COLO829 (cell line): Measurements from ENCODE around the gene MAD1L1.

ENCODE experiments used
- DNase-seq: peaks from one replicate; pipeline ENCODE4 v3.0.0; 2012; ENCODE audit warnings: low spot score

Gene MAD1L1

DNA sequence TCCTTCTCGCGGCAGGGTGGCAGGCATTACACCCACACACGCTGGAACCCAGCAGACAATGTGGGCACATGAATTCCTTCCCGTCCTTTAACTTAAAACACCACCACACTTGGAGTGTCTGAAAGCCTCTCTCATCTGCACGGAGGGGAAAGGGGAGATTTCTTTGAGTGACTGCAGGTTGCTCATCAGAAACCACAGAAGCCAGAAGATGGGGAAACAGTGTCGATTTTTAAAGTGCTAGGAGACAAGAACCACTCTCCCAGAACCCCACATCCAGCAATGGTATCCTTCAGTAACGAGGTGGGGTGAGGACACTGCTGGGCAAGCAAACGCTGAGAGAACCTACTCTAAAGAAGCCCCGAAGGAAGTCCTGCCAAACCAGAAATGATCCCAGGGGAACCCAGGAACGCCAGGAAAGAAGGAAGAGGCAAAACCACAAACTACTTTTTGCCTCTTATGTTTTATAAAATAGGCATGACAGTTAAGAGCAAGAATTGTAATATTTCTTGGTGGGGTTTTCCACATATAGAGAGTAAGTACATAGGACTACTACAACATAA lies 308.4 kb downstream of the MAD1L1 start:
- DNase-seq = no peak

DNA sequence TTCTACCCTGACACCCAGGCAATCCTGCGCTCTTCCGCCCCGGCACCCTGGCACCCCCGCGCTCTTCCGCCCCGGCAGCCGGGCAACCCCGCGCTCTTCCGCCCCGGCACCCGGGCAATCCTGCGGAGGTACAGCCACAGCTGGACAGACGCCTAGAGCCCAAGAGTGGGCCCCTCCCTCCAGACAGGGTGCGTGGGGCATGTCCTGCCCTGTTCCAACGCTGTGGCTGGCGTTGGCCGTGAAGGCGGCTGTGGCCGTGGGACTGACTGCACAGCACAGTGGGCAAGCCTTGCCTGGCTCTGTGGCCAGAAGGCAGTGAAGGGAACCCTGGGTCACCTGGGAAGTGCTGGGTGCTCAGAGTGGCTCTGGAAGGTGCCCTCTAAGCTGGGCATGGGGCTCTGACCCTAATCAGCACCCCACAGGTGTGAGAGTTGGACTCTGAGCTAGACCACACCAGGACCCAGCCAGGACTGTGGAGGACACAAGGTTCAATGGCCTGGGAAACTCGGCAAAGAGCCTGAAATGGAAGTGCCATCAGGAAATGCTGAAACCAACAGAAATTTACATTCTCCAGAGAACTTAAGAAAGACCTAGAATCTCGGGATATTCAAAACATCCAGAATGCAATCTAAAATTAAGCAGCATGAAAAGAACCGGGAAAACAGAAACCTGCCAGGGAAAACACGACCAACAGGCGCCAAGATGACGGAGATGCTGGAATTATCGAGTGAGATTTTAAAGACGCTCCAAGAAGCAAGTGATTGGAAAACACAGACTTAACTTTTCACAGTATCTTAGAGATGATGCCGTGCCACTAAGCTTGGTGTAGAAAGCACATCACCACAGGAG lies 309.1 kb downstream of the MAD1L1 start:
- DNase-seq = no peak

DNA sequence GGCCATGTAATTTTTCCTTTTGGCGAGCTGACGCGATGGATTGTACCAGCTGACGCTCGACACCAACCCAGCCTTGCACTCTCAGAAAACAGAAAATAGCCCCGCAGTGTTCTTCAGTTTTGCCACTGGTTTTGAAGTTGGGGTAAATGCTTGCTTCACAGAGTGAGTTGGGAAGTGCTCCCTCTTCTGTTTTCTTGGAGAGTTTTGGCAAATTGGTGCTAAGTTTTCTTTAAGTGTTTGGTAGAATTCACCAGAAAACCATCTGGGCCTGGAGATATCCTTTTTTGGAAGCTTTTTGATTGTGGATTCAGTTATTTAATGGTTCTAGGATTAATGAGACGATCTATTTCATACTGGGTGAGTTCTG lies 309.9 kb downstream of the MAD1L1 start:
- DNase-seq = no peak

DNA sequence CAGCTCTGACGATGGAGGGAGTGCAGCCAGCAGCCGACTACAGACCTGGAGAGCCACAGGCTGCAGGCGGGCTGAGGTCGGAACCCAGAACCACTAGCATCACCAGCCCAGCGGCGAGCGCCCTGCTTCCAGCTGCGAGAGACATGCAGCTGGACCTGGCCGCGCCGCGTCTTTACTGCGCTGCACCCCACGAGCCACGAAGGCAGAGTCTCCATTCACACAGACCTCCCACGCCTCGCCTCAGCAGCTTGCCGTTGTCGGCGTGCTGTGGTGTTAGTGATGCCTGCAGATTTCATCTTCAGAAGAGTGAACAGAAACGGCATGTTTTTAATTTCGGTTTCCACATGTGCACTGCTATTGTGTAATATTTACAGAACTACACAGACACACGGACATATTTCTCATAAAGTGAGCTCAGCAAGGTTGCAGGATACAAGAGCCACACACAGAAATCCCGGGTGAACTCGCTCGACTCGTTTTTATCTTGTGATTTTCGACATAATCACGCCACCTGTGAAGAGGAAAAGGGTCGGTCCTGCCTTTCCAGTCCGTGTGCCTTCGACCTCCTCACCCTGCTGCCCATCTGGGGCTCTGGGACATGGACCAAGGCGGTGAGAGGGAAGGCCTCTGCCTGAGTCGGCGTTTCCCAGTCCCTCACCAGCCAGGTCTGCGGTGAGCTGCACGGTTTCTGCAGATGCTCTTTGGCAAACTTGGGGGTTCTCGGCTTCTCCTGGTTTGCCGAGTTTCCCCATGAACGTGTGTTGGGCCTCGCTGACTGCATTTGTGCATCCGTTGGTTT lies 310.5 kb downstream of the MAD1L1 start:
- DNase-seq = no peak

DNA sequence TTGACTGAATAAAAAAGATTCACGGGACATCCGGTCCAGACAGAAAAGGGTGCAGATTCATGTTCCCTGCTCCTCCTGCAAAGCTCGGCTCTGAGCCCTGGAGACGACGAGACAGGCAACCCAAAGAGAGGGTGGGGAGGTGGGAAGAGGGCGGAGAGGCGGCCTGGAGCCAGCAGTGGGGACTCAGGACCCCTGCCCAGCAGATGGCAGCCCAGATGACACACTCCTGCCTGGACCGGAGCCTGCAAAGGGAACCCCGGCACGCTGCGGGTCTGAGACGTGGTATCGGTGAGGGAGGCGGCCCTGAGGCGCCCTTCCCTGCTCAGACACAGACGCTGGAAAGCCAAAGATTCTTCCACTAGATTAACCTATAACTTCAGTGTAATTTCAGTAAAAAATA lies 311.9 kb downstream of the MAD1L1 start:
- no peak for DNase-seq

DNA sequence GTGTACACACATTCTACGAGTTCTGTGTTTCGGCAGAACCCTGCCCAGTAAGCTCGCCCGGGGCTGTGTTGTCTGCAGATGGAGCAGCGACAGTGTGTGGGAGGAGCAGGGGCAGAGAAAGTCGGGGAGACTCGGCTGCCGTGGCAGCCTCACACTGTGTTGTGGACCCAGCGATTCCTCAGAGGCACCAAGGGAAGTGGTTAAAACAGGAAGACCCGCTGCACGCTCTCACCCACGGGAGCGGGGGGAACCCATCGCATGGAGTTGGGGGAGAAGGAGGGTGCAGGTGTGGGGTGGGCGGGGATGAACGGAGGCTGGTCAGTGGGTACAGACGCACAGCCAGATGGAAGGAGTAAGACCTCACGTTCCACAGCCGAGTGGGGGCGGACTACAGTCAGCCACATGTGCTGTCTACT lies 312.5 kb downstream of the MAD1L1 start:
- no peak for DNase-seq

DNA sequence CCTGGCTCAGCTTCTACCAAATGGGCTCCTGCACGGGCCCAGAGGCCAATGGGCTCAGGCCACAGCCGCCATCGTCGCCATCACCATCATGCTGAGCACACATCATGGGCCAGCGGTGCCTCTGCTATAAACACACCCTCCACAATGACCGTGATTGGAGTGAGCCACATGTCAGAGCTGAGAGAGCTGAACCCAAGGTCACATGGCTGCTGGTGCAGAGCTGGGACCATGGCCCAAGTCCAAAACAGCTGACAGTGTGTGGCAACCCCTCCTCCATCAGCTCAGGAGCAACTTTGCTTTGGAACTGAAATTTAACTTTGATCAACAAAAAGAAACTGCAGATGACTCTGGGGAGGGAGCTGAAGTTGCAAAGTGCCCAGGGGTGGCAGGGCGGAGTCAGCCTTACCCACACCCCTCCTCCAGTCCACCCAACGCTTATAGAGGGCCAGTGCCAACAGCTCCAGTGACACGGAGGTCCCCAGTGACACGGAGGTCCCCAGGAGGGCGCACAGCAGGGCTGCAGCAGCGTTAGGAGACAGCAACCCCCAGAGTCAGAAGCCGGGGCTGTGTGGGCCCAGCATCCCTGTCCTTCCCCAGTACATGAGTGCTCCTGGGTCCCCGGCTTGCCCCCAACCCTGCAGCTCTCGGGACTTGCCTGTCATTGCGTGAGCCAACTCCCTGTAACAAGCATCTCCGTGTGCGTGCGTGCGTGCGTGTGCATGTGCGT lies 313.0 kb downstream of the MAD1L1 start:
- no peak for DNase-seq

DNA sequence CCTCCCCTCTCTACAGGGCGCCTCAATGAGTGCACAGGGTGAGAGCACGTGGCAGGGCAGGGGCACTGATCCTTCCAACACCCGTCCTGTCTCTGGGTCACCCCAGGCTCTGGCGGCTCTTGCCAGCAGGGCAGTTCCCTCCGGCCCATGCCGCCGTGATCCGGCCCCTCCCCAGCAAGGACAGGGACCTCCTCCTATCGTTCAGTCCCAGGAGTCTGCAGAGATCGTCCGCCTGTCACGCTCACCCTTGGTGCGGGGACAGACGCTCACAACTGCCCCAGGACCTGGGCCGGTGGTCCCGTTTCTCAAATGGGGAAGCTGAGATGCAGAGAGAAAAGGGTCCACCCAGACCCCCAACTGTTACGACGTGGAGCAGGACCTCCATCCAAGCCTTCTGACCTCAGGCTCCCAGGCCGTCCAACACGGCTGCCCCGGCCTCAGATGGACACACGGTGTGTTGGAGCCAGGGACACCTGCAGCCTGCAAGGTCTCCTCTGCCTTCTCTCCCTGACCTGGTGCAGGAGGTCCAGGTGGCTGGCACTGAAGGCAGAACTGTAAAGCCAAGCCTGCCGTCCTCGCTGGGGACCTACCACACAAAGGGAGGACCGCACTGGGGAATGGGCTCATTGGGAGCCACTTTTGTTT lies 313.7 kb downstream of the MAD1L1 start:
- no peak for DNase-seq

DNA sequence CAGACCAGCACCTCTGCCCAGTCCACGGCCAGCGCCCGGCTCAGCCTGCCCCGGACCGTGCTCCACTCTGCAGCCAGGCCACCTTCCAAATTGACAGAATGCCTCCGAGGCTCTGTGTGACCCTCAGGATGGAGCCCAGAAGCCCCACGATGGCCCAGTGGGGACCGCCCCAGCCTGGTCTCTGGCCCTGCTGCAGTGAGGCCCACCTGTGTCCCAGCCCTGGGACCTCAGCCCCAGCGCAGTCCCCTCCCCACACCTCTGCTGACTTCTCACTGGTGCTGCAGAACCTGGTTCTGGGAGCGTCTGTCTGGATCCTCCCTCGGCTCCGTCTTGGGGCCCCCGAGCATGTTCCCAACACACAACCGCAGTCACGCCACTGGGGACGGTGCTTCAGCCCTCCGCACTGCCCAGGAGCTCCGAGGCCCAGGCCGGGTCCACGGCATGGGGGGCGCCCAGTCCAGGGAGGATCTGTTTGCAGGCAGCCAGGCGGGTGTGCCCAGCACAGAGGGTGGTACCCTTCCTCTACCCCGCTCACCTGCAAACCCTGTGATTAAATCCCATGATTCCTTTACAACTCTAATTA lies 314.6 kb downstream of the MAD1L1 start:
- DNase-seq = no peak

DNA sequence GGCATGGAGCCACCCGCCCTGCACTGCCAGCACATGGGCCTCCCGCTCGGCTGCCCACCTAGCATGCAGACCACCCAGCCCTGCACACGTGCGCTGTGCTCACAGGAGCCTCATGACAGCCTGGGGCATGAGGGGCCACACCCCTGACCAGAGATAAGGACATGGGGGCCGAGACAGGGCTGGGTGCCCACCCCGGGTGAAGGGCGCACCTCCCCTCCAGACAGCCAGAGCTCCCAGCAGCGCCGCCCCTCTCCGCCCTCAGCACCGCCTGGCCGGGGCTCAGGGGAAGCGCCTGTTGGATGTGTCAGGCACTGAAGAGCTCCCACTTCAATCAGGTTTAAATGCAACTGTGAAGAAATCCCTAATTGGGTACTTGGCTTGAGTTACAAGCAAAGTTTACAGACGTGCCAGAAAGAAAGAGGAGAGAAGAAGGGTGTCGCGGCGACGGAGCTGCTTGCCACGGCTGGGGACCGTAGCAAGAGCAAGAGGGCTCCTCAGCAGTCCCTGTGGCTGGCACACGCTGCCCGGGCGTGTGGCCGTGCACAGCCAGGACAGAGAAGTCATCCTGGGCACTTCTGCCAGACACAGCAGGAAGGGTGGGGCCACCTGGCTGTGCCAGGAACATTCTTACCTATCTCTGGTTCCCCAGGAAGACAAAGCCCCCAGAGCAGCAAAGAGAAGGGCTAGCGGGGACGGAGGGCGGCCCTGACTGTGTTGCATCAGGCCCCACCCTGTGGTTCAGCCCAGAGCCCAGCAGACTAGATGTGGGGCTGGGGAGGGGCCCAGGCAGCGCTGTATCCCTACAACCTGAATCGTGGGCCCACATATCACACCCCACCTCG lies 315.3 kb downstream of the MAD1L1 start:
- DNase-seq = no peak

DNA sequence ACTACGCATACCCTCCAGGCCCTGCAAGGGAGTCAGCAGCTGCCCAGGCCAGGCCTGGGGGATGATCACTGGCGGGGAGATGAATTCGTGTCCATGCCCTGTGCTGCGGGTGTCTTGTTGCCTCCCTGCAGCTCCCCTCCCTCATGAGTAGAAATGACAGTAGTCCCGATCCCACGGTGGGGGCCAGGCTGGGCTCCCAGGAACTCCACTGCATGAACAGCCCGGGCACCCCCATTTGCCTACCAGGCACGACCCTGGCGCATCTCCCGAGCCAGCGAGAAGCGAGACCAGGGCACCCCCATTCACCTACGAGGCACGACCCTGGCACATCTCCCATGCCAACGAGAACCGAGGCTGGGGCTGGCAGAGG lies 316.2 kb downstream of the MAD1L1 start:
- DNase-seq = no peak

DNA sequence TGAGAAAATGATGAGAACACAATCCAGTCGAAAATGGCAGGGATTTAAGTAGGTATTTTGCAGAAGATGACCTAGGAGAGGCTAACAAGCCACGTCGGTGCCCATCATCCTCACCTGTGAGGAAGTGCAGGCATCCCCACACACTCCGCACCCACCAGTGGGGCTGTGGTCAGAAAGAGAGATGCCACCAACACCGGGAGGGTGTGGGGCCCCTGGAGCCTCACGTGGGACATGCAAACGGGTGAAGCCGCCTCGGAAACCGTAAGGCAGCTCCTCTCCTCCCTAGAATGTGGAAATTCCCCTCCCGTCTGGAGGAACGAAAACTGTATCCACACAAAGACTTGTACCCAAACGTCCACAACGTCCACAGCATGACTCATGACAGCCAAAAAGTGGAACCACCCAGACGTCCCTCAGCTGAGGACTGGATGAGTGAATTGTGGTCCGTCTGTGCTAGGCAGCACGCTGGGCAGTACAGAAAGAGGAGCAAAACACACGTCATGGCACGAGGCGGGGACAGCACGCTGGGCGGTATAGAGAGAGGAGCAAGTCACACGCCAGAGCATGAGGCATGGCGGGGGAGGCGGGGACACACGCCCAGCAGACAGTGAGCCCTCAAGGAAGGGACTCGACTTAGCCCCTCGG lies 316.7 kb downstream of the MAD1L1 start:
- no peak for DNase-seq

DNA sequence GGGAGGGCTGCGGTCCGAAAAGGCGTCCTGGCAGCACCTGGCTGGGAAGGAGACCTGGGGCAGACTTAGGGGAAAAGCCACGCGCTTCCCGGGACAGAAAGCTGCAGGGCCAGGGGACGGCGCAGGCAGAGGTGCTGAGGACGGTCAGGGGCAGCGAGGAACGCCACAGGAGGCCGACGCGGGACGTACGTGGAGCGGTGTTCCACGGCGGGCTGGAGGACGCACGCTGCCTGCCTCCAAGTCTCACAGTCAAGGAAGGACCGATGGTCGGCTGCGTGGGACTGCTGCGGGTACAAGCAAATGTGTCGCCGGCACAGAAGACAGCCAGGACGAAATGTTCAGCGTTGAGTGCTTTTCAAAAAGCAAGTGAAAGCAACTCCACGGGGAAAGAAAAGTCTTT lies 317.4 kb downstream of the MAD1L1 start:
- no peak for DNase-seq

DNA sequence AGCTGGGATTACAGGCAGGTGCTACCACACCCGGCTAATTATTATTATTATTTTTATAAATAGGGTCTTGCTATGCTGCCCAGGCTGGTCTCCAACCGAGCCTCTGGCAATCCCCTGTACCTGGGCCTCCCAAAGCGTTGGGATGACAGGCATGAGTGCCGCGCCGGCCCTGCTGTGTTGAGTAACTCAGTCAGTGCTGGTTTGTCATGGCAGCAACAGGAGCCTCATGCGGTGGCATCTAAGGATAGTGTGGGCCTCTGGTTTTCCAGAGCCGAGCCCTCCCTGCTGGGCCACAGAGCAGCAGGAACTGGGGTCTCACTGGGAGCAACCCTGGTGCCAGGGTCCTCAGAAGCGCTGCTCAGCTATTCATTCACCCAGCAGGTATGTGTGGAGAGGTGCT lies 318.0 kb downstream of the MAD1L1 start:
- no peak for DNase-seq

DNA sequence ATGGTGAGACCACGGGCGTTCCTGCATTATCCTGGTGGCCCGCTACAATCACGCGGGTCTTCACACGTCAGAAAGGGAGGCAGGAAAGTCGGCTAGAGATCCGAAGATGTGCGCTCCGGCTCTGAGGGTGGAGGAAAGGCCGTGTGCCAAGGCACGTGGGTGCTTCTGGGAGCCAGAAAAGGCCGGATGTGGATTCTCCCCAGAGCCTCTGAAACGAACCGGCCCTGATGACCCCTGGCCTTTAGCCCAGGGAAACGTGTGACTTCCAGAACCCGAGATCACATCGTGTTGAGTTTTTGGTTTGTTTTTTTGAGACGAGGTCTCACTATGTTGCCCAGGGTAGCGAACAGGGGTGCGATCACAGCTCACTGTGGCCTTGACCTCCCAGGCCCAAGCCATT lies 318.4 kb downstream of the MAD1L1 start:
- DNase-seq = no peak

DNA sequence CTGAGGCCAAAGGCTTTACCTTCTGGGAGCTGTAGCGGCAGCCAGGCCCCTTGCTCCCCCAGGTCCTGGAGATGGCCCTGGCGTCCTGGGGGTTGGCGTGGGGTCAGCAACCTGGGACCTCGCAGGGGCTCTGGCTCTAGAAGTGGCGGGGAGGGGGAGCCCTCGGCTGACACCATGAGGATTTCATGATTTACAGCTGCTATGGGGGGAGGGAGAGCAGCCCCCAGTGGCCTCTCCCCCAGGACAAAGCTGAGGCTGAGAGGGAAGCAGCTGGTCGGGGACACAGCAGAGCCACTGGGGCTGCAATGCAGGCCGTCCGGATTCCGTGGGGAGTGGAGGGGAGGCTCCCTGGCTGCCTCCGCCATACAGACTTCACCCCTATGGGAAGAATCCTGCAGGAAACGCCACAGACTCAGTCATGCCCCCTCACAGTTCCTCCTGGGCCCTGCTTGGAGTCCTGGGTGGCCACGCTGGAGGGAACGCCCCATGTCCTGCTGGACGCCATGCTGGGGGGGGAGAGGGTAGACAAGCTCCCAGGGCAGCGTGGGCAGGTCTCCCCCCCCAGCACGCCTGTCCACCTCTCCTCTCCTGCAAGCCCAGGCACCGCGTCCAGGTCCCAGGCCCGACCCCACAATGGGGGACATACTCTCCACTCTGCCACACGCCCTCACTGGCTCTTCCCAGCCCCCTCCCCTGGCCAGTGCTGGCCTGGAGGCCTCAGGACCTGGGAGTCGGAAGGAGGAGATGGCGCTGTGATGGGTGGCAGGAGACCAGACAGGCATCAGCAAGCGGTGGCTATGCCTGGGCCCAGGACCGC lies 319.1 kb downstream of the MAD1L1 start:
- no peak for DNase-seq

DNA sequence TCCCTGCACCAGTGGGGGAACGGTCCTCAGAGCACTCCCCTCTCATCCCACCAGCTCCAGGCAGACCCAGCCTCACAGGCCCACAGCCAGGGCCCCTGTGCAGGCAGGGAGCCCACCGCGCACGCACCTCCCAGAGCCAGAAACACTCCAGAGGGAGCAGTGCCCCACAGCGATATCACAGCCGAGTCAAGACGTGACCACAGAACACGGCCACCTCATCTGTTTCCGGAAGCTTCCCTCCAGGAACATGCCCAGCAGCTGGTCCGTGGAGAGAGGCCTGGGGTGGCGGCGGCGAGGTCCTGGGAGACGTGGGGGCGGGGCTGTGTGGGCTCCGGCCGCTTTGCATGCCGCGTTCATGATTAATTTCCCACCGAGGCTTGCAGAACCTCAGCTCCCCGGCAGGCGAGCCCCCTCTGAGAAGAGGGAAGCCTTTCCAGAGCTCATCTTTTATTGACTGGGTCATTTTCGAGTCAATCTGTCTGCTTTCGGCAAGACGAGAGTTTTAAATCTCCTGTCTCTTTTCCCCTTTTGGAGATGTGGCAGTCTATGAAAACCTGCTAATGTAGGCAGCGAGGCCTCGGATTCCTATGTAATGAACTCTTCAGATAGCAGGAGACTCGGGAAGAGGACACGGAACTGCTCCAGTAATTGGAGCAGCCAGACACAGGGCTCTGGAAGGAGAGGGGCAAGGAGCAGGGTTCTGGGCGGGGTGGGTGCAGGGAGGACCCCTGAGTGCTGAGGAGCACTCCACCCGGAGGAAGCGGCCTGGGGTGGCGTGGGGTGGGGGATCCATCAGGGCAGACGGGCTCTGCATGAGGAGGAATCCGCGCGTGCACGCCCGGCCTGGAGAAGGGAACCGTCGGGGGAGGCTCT lies 319.9 kb downstream of the MAD1L1 start:
- DNase-seq = no peak

DNA sequence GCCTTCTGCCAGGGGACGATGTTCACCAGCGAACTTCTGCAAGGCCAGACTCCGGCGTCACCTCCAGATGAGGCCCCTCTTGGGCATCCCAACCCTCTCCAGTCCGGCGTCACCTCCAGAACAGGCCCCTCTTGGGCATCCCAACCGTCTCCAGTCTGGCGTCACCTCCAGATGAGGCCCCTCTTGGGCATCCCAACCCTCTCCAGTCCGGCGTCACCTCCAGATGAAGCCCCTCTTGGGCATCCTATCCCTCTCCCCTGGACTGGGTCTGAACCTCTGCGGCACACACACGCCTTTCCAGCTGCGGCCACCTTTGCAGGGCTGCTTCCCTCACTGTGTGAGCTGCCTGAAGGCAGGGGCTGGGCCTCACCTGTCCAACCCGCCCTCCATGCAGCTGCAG lies 321.2 kb downstream of the MAD1L1 start:
- DNase-seq = no peak
